ENCODE measurements around the gene GLIS1.

DNA sequence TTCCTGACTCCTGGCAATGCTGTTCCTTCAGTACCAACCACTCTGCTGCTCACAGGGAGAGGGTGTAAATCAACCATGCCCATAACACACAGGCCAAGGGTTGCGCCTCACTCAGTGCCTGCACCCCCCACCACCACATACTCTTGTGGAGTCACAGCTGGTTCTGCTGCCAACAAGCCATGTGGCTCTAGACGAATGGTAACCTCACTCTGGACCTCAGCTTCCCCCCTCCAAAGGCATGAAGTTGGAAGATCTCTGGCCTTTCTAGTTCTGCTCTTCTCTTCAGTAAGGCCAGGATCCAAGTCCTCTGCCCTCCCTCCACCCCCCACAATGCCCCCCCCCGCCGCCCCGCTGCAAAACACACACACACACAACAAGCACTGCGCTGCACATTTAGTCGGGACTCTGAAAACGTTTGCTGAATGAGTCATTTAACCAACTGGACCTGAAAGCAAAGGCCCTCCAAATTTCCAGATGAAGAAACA lies 1.7 kb upstream of the GLIS1 start:
- TF ChIP-seq ZNF416 (CRISPR knock-in tag; IDR thresholded peaks at IDR 0.05) (no peak), JUN (CRISPR knock-in tag; IDR thresholded peaks at IDR 0.05) (no peak), ELF4 (CRISPR knock-in tag; IDR thresholded peaks at IDR 0.05; ENCODE audit: low read depth) (no peak)
- TF ChIP-seq, protein P1, sequence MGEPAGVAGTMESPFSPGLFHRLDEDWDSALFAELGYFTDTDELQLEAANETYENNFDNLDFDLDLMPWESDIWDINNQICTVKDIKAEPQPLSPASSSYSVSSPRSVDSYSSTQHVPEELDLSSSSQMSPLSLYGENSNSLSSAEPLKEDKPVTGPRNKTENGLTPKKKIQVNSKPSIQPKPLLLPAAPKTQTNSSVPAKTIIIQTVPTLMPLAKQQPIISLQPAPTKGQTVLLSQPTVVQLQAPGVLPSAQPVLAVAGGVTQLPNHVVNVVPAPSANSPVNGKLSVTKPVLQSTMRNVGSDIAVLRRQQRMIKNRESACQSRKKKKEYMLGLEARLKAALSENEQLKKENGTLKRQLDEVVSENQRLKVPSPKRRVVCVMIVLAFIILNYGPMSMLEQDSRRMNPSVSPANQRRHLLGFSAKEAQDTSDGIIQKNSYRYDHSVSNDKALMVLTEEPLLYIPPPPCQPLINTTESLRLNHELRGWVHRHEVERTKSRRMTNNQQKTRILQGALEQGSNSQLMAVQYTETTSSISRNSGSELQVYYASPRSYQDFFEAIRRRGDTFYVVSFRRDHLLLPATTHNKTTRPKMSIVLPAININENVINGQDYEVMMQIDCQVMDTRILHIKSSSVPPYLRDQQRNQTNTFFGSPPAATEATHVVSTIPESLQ (CRISPR knock-in tag; IDR thresholded peaks at IDR 0.05): no peak
- TF ChIP-seq, protein P2, sequence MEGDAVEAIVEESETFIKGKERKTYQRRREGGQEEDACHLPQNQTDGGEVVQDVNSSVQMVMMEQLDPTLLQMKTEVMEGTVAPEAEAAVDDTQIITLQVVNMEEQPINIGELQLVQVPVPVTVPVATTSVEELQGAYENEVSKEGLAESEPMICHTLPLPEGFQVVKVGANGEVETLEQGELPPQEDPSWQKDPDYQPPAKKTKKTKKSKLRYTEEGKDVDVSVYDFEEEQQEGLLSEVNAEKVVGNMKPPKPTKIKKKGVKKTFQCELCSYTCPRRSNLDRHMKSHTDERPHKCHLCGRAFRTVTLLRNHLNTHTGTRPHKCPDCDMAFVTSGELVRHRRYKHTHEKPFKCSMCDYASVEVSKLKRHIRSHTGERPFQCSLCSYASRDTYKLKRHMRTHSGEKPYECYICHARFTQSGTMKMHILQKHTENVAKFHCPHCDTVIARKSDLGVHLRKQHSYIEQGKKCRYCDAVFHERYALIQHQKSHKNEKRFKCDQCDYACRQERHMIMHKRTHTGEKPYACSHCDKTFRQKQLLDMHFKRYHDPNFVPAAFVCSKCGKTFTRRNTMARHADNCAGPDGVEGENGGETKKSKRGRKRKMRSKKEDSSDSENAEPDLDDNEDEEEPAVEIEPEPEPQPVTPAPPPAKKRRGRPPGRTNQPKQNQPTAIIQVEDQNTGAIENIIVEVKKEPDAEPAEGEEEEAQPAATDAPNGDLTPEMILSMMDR (IDR thresholded peaks at IDR 0.05): no peak
